Measurements from ENCODE around the gene ZNF324. TPM values are rescaled to one million over a fixed set of nuclear protein-coding genes. Genes with fewer than 3 reads are reported as not detected.

ZNF324 gene
- total RNA-seq, 1 experiment from 2014 or later: 12.7 TPM

DNA sequence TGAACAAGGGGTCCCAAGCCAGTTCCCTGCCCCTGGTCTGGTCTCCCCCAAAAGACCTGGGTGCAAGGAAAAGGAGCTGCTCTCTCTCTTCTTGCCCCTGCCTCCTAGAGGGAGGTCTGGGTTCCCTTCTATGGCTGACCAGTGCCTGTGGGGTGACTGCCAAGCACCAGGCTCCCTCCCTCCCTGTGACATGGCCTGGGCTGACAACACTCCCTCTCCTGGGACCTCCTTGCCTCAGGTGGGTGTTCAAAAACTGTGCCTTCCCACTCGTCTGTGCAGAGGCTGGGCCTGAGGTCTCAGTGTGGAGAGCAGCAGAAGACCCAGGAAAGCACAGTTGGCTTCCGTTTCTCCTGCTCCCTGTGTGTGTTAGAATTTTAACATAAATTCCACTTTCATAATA lies 14.0 kb downstream of the ZNF324 start:
- Mint-ChIP-seq H3K27ac (peak overlapping the region in 1 of 3 experiments; percentile 70; a peak in 1 of 7 replicates), H3K4me1 (peaks cover 6 to 7% of the 10 kb centered on the region in 2 experiments), H3K27me3 (ENCODE audit: low read depth) (no peaks in the 10 kb centered on the region; the same call in 1 of the 2 replicates), H3K9me3 (no peaks in the 10 kb centered on the region), H3K4me3 (peak overlapping the region in 1 of 2 experiments; percentile 51; a peak in 1 of 5 replicates), H3K36me3 (ENCODE audit: insufficient read depth in 1 of 3, low read depth in 3 of 3) (peaks cover 0 to 7% (median 2%) of the 10 kb centered on the region in 3 experiments; a peak in 3 of 7 replicates)
- Histone ChIP-seq H4K5ac (ENCODE audit: insufficient read length, low read depth, low read length) (no peak overlapping the region), H2AFZ (ENCODE audit: low read length) (no peak overlapping the region), H2BK120ac (ENCODE audit: low read depth, low read length, poor library complexity, severe bottlenecking) (no peak overlapping the region), H4K91ac (ENCODE audit: insufficient read length, low read depth, low read length) (no peak overlapping the region), H3T11ph (ENCODE audit: low read length) (no peak overlapping the region), H3K79me2 (ENCODE audit: insufficient read depth, low read length) (no peaks in the 10 kb centered on the region), H3K9ac (ENCODE audit: extremely low read depth, insufficient read length, low read length) (no peak overlapping the region), H3K23me2 (ENCODE audit: insufficient read length, low read depth, low read length, poor library complexity, severe bottlenecking) (peaks cover 7% of the 10 kb centered on the region), H3K14ac (ENCODE audit: insufficient read depth, low read length) (no peak overlapping the region), H3K23ac (ENCODE audit: insufficient read length, low read depth, low read length) (no peak overlapping the region), H4K8ac (replicated peaks; ENCODE audit: insufficient read length, low read depth, low read length) (no peak overlapping the region), H2AK5ac (ENCODE audit: insufficient read length, low read length) (no peak overlapping the region), H3K27ac (ENCODE audit: insufficient read length, low read depth, low read length) (no peak overlapping the region), H2BK12ac (ENCODE audit: insufficient read length, low read depth, low read length) (no peak overlapping the region), H3K27me3 (ENCODE audit: insufficient read depth, low read length) (no peaks in the 10 kb centered on the region), H2BK5ac (ENCODE audit: insufficient read length, low read length) (no peak overlapping the region), H3K4me1 (ENCODE audit: insufficient read depth, low read length) (no peaks in the 10 kb centered on the region), H3K4me2 (ENCODE audit: insufficient read depth, insufficient read length, low read length) (no peak overlapping the region), H4K20me1 (ENCODE audit: control insufficient read depth, insufficient read depth, insufficient read length) (no peaks in the 10 kb centered on the region), H3K56ac (ENCODE audit: insufficient read length, low read depth, low read length) (no peak overlapping the region), H3K79me1 (ENCODE audit: insufficient read depth, low read depth, low read length, poor library complexity, severe bottlenecking) (no peaks in the 10 kb centered on the region), H3K9me3 (ENCODE audit: control insufficient read depth, low read depth, low read length) (no peaks in the 10 kb centered on the region), H3K4ac (ENCODE audit: low read depth, low read length) (no peak overlapping the region), H3K18ac (ENCODE audit: insufficient read length, low read depth, low read length) (no peak overlapping the region), H2BK15ac (ENCODE audit: low read depth, low read length) (no peak overlapping the region), H2BK20ac (ENCODE audit: low read depth, low read length, poor library complexity, severe bottlenecking) (no peak overlapping the region)
- TF ChIP-seq, protein P1, sequence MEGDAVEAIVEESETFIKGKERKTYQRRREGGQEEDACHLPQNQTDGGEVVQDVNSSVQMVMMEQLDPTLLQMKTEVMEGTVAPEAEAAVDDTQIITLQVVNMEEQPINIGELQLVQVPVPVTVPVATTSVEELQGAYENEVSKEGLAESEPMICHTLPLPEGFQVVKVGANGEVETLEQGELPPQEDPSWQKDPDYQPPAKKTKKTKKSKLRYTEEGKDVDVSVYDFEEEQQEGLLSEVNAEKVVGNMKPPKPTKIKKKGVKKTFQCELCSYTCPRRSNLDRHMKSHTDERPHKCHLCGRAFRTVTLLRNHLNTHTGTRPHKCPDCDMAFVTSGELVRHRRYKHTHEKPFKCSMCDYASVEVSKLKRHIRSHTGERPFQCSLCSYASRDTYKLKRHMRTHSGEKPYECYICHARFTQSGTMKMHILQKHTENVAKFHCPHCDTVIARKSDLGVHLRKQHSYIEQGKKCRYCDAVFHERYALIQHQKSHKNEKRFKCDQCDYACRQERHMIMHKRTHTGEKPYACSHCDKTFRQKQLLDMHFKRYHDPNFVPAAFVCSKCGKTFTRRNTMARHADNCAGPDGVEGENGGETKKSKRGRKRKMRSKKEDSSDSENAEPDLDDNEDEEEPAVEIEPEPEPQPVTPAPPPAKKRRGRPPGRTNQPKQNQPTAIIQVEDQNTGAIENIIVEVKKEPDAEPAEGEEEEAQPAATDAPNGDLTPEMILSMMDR (conservative IDR thresholded peaks at IDR 0.05): no peak
- no peak for DNase-seq
- WGBS (ENCODE audit: extremely low coverage, insufficient read length, low lambda C conversion rate): no CpG with 5 or more reads among the region's 2 CpGs

Measured in H9 (cell line).